NCI-H2107 treated with DMSO at 0.1 percent for 48 hours (cell line): Measurements from ENCODE around the gene NOX4.
"Not testable (repeated sequence)": the region's sequence is repeated elsewhere in the genome, so short reads cannot be mapped to it uniquely, and the experiment has no call there.

Experiments used
- DNase-seq: peaks from one replicate; lab custom pipeline; 2025; ENCODE audit not compliant: unreplicated experiment; lab: John Stamatoyannopoulos, UW

NOX4 gene

DNA sequence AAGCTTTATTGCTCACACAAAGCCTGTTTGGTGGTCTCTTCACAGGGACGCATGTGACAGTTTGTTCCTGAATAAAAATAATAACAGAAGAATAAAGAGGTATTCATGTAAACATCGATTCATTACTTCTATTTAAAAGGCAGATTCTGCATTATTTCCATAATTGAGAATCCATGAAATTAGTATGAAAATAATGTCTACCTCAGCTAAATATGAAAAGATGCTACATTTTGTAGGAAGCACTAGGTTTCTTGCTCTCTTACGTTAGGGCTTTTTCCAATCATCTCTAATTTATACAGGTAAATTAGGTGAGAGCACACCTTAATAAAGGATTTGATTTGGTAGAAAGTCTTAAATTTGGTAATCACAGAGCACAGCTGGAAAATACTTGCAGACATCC is 103.7 kb downstream of the NOX4 start:
- DNase-seq = not testable (repeated sequence)

DNA sequence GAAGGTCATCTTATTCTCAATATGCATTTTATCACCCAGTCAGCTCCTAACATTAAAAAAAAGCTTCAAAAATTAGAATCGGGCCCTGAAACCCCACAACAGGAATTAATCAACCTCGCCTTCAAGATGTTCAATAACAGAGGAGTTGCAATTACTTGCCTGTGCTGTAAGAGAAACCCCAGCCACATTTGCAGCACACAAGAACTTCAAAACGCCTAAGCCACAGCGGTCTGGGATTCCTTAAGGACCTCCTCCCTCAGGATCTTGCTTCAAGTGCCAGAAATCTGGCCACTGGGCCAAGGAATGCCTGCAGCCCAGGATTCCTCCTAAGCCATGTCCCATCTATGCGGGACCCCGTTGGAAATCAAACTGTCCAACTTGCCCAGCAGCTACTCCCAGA is 108.2 kb downstream of the NOX4 start:
- DNase-seq = not testable (repeated sequence)

DNA sequence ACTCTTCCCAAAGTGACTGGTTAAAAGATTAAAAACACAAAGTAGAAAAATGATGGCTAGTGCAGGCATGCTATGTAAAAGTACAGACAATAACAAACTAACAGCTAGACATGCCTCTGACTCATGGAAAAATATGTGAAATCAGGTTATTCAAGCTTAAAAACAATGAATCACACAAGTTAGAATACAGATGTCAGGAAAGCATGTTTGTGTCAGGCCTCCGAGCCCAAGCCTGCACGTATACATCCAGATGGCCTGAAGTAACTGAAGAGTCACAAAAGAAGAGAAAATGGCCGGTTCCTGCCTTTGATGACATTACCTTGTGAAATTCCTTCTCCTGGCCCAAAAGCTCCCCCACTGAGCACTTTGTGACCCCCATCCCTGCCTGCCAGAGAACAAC is 110.1 kb downstream of the NOX4 start:
- no peak for DNase-seq

DNA sequence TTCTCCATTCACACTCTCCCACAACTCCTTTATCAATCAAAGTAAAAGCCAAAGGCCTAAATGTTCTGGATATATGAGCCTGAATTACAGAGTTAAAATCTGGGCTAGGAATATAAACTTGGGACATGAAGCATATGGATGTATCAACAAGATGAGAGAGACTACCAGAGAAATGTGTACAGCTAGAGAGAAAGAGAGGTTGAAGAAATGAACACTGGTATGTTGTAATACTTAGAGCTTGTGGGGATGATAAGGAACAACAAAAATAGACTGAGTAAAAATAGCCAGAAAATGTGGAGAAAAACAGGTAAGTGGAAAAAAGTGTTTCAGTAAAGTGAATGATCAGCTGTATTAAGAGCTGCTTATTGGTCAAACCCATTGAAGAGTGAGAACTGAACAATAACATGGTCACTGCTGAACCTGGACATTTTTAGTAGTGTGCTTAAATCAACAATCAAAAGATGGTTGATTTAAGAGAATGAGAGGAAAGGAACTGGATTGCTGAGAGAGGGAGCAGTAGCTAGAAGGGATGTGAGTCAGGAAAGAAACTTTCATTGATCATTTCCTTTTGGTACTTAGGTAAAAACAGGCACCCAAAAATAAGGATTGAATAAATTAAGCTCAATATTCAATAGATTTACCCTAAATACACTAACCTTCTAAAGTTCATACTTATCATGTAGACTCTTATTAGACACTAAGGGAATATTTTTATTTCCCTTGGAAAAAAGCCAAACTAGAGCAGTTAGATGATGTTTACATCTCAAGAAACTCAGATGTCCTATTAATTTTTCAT is 111.0 kb downstream of the NOX4 start:
- DNase-seq = not testable (repeated sequence)

DNA sequence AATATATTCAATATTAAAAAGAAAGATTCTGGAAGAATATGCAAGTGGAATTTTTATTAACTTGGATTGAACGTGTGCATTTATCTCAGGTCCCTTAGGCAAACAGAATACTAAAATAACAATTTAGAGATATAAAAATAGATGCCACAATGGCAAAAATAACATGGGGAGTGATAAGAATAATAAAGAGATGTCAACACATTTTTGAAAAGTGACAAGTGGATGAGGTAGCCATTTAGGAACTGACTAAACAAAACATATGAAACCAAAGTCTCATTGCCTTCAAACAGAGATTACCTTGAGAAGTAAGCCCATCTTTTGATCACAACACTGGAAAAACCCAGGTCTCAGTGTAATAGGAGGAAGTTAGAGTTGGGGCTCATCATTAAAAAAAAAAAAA is 112.2 kb downstream of the NOX4 start:
- not testable (repeated sequence) for DNase-seq

DNA sequence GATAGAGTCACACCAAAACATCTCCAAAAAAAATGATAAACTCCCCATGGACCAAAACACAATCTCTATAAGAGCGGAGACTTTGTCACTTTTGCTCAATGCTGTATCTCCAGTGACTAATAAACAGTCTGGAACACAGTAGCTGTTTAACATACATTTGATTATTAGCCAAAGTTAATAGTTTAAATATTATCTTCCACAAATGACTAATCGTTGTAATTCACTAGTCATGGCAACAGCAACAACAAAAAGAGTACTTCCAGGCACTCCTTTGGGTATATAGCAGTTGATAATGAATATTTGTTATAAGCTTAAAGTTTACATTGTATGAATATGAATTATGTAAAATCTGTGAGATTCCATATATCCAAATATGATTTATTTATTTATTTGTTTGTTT is 121.8 kb downstream of the NOX4 start:
- DNase-seq = not testable (repeated sequence)

DNA sequence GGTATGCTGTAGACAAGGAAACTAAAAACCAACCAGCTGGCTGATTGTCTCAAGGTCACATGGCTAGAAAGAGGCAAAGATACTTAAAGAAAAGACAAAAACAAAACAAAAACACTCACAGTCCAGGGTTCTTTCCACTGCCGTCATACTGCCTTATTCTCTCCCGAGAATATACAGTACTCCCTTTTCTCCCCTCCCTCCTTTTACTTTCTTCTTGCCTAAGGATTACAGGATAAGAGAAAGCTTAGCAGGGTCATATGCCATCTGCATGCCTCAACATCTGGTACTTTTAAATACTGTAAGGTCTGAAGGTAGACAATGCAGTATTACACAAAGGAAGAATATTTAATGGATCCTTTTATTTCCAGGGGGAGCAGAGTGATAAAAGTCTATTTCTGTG is 126.3 kb downstream of the NOX4 start:
- not testable (repeated sequence) for DNase-seq

DNA sequence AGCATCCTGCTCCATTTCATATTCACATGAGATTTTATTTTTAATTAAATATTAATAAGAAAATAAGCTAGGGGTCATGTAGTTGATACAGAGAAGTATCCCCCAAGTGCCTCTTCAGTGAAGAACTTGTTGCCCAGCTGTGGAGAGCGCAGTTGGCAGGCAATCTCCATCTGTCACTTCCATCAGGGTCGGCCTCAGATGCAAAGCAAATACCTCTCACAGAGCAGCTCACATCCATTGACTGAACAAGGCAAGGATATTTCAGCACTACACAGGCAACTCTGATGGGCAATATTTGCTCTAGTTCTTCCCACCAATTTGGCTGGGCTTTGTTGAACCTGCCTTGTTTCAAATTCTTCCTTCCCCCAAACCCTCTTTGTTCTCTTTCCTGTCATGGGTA is 129.4 kb downstream of the NOX4 start:
- no peak for DNase-seq

DNA sequence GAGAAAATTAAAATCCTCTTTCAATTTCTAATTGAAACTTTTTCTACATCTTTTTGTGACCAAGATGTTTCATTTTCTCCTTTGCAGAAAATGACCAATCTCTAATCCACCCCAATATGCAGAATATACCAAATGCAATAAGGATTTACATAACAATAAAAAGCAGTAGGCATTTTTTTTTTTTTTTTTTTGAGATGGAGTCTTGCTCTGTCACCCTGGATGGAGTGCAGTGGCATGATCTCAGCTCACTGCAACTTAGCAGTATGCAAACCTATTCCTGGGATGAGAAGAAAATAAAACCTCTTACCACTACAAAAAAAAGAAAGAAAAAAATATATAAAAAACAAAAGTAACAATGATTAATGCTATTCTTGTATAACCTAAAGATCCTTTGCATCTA is 132.0 kb downstream of the NOX4 start:
- not testable (repeated sequence) for DNase-seq

DNA sequence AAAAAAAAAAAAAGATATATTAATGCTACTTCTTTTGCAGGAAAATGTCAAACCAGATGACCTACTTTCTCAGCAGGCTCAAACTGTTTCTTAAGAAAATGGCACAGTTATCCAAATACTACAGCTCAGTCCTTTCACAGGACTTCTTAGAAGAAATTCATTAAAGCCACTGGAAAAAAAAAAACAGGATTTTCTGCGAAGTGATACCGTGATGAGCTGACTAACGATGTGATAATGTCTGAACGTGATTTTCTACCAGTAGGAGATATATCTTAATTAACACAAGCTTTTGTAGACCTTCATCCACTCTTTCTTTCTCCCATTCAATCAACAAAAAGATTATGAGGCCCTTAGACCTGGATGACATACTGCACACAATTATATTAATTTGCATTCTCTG is 132.4 kb downstream of the NOX4 start:
- no peak for DNase-seq

DNA sequence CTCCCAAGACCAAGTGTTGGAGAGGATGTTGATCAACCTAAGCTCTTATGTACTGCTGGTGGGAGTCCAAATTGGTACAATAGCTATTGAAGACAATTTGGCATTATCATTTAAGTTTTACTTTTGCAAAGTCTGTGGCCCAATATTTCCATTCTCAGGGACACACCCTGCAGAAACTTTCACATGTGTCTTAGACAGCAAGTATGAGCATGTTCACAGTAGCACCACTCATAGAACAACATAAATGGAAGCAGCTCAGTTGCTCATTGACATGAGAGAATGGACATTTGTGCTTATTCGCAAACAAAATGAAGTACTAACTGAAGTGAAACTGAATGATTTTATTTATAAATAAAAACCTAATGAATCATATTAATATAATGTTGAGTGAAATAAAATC is 135.5 kb downstream of the NOX4 start:
- no peak for DNase-seq

DNA sequence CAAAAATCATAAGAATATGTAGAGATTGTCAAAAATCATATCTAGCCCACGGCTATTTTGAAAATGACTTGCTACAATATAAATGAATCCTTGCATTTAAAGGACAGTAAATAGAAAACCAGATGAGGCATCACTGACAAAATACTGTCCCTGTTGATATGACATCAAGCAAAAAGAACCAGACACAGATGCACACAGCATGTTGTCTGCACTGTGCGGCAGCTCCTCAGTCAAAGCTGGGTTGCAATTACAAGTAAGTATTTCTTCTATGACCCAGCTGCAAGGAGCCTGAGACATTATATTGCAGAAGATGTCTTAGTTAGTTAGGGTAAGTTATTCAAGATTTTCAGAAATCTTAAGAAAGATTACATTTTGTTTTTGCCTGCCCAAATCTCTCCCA is 136.7 kb downstream of the NOX4 start:
- DNase-seq = not testable (repeated sequence)

DNA sequence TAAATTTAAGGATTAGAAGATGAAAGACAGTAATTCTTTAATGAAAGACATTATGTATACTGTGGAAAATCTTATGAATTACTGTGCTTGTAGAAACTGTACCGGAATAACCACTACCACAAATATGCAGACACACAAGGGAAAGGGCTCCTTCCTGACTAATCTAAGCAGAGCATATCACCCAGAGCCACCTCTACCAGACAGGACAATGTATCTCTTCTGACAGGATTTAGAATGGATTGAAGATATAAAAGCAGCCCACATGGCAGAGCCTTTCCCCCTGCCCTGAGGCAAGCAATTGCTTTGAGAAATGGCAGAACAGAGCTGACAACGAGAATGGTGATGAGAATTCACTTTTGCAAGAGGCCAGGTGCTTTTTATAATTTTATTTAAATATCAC is 144.1 kb downstream of the NOX4 start:
- DNase-seq = no peak

DNA sequence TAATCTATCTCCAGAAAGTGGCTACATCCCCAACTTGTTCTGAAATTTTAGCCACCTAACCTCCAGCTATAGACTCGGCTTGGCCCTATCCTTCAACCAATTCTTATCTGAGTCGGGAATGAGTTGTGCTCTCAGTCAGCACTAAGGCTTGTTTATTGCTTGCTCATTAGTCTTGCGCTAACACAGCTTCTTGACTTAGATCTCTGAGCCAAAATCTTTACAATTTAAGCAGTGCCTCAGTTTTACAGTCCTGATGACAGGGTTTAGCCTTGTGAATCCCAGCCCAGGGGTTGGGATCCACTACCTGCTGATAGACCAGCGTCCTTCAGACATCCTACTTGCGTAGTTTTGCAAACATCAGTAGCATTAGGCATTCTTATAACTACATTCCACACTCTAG is 144.6 kb downstream of the NOX4 start:
- no peak for DNase-seq

DNA sequence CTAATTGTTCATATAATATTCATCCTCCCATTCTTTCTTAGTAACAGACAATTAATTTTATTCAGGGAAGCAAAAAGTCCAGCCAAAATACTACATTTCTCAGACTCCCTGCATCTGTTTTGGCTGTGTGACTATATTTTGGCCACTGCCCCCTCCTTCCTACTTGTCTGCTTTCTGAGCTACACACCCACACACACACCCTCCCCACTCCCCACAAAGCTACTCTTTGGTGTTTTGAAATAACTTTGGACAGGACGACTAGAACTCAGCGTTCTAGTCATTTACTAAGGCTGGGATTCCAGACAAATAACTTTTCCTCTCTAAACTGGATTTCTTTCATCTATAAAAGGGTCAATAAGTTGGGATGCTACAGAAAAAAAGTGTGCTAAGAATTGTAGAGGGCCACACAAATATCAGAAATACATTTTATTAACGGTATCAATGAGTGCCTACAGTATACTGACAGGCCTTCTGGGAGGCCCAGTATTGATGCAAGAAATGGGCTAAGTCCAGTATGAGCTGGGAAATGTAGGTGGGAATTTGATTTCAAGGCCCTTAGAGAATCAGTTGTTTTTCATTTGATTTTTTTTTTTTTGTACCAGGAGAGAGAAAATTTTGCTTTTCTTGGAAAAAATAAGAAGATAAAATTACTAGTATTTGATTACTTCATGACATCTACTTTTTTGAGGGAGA is 148.1 kb downstream of the NOX4 start:
- DNase-seq = not testable (repeated sequence)

DNA sequence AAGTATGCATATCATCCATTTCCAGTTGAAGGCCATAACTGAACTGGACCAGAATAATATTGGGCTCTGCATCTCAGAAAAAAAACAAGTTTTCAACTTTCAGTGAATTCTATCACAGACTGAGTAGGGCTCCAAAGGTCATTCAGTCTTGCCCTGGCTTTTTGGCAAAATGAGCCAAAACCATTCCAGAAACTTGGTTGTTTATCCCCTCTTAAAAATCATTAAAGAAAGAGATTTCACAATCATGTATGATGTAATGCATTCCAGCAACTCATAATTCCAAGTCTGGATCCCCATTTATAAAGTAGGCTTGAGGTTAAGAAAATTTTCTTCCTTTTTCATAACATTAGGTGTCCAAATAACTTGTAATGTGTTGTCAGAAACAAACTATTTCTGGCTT is 150.7 kb downstream of the NOX4 start:
- not testable (repeated sequence) for DNase-seq

DNA sequence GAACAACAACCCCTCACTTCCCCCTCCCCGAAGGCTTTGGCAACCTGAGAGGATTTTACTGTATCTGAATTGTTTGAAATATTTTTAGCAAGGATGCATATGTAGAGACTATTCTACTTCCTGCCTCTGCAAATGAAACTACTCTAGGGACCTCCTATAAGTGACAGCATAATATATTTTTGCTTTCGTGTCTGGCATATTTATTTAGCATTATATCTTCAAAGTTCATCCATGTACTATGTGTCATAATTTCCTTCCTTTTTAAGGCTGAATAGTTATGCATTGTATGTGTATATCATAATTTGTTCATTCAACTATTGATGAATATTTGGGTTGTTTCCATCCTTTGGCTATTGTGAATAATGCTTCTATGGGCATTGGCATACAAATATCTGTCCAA is 153.1 kb downstream of the NOX4 start:
- DNase-seq = not testable (repeated sequence)

DNA sequence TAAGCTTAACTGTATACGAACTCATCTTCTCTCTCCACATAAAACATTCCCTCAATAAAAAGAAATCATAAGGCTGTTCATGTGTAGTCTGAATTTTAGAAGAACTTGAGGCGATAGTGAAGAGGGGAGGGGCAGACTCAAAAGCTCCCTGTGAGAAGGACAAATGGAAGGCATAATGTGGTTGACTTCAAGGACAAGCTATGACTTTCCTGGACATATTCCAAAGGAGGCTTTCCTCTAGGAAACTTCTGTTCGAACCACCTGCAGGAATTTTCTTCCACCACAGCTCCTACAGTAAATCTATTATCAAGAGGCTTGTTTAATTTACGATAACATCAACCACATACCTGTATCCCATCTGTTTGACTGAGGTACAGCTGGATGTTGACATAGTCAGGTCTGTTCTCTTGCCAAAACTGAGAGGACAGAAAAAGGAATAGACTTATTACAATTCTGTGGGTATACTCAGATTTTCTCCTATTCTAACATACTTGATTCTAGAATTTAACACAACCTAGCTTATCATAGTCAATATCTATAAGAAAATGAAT is 154.0 kb downstream of the NOX4 start:
- DNase-seq = not testable (repeated sequence)

DNA sequence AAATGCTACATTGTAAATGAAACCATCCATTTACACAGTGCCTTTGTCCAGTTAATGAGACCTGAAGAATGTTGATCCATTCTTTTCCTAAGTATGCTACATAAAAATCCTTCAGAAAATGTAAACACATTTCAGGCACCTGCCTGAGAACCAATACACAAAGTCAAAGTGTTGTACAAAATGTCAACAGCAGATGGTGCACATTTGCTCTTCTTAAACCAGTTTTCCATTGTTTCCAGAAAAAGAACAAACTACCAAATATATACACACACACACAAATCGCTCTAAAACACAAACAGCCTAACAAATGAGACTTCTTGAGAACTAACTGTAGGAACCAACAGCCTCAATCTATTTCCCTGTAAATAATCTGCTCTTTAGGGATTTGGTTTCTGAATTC is 157.5 kb downstream of the NOX4 start:
- DNase-seq = not testable (repeated sequence)

DNA sequence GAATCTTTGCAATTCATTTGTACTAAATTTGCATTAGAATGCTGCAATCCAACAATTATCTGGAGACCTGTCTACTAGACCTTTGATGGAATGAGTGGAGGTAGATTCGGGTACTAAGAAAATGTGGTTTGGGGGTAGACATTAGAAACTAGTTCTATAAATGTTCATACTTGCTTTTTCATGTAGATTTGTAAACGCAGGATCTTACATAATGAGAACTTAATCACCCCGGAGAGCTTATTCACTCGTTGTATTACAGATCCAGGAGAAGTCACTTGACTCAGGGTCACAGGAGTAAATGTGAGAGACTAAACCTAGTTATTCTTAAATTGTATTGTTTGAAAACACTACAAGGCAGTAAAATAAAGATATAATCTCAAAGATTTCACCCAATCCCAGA is 159.2 kb downstream of the NOX4 start:
- DNase-seq = not testable (repeated sequence)

DNA sequence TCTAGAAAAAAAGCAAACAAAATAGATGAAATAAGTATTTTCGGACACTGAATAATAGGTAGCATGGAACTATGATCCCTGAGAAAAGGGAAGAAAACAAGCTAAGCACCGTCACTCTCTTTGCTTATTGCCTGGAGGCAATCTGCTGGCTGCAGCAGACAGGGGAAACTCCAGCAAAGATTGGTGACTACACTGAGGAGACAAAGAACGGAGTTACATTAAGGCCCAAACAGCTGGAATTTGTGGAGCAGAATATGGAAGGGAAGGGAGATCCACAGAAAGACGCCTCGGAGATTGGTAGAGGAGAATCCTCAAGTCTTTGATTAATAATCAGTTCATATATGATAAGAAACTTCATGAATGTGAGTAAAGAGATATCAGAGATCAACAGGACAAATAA is 163.3 kb downstream of the NOX4 start:
- no peak for DNase-seq

DNA sequence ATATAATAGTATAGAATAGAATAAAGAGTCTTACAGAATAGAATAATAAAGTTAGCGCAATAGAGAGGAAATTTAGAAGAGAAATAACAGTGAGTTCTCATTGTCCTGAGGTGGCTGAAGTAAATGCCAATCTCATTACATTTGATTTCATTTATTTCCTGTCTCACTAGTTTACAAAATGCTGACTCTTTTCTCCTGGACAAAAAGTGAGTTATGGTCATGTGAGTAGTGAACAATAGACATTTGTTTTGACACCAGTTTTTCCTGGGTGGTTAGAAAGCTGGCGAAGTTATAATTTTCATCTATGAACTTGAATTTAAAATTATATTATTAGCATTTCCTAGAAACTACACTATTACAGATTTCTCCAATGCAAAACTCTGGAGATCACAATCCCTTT is 169.8 kb downstream of the NOX4 start:
- no peak for DNase-seq
